Loucy (cell line): Measurements from ENCODE around the gene RBM33.

ENCODE experiments used
- H2AFZ ChIP-seq: fragments of 200-600 bp; sonication (generic); 2 replicates; pipeline ENCODE4 v1.6.0; 2016; ENCODE audit warnings: antibody characterized with exemption, mild to moderate bottlenecking, low read length, moderate library complexity
- H3F3A ChIP-seq: fragments of 200-600 bp; 2 replicates; pipeline ENCODE4 v1.6.0; 2016; ENCODE audit warnings: antibody characterized with exemption, low read depth, mild to moderate bottlenecking
- H3K27me3 ChIP-seq: fragments of 200-600 bp; sonication (generic); 2 replicates; pipeline ENCODE4 v1.6.1; 2014; ENCODE audit warnings: low read length, mild to moderate bottlenecking; ENCODE audit not compliant: insufficient read depth, poor library complexity, severe bottlenecking
- H3K36me3 ChIP-seq: fragments of 200-600 bp; sonication (generic); 2 replicates; pipeline ENCODE4 v1.6.1; 2016; ENCODE audit warnings: low read length; ENCODE audit not compliant: insufficient read depth
- H3K4me1 ChIP-seq: fragments of 200-600 bp; sonication (generic); 2 replicates; pipeline ENCODE4 v1.5.1; 2014; ENCODE audit warnings: low read length, mild to moderate bottlenecking; ENCODE audit not compliant: insufficient read depth, poor library complexity, severe bottlenecking
- H3K4me2 ChIP-seq: fragments of 200-600 bp; sonication (generic); 2 replicates; pipeline ENCODE4 v1.6.0; 2014; ENCODE audit warnings: antibody characterized with exemption, low read length, low read depth, mild to moderate bottlenecking; ENCODE audit not compliant: poor library complexity, severe bottlenecking
- H3K4me3 ChIP-seq: fragments of 200-600 bp; sonication (generic); 2 replicates; pipeline ENCODE4 v1.5.1; 2014; ENCODE audit warnings: low read length, mild to moderate bottlenecking, mixed read lengths; ENCODE audit not compliant: poor library complexity, severe bottlenecking
- H3K79me2 ChIP-seq: fragments of 200-600 bp; sonication (generic); 2 replicates; pipeline ENCODE4 v1.6.1; 2014; ENCODE audit warnings: low read length; ENCODE audit not compliant: insufficient read depth
- H3K9ac ChIP-seq: fragments of 200-600 bp; sonication (generic); 2 replicates; pipeline ENCODE4 v1.6.0; 2014; ENCODE audit warnings: mild to moderate bottlenecking, low read depth, low read length, moderate library complexity; ENCODE audit not compliant: poor library complexity, severe bottlenecking
- H3K9me2 ChIP-seq: fragments of 200-600 bp; sonication (generic); replicated peaks from 2 replicates; pipeline ENCODE4 v1.6.1; 2016; ENCODE audit warnings: low read depth, low read length, mixed read lengths
- H3K9me3 ChIP-seq: fragments of 200-600 bp; sonication (generic); 2 replicates; pipeline ENCODE4 v1.6.1; 2014; ENCODE audit warnings: mild to moderate bottlenecking, antibody characterized with exemption, low read length, low read depth; ENCODE audit not compliant: insufficient read depth
- H4K20me1 ChIP-seq: fragments of 200-600 bp; sonication (generic); 2 replicates; pipeline ENCODE4 v1.6.0; 2014; ENCODE audit warnings: antibody characterized with exemption, low read length, mild to moderate bottlenecking; ENCODE audit not compliant: insufficient read depth, poor library complexity, severe bottlenecking
- CTCF ChIP-seq: fragments of 200-600 bp; sonication (generic); conservative IDR thresholded peaks from 2 replicates; pipeline ENCODE4 v1.5.1; 2014; ENCODE audit warnings: mild to moderate bottlenecking, antibody characterized with exemption, low read length
- EZH2phosphoT487 ChIP-seq: fragments of 200-600 bp; IDR thresholded peaks from 2 replicates; pipeline ENCODE4 v1.6.1; 2018; ENCODE audit warnings: antibody characterized with exemption, mild to moderate bottlenecking, moderate library complexity, borderline replicate concordance

RBM33 gene

GRCh38 chr7:155782466-155782865, 138.0 kb downstream of the RBM33 start:
- Histone ChIP-seq H3F3A (no peaks in the 10 kb centered on the region), H3K4me3 (no peak overlapping the region), H3K27me3 (no peaks in the 10 kb centered on the region), H2AFZ (no peak overlapping the region), H3K79me2 (no peaks in the 10 kb centered on the region), H3K9ac (no peak overlapping the region), H3K36me3 (peaks cover 65% of the 10 kb centered on the region; the same call in 1 of the 2 replicates), H3K9me3 (no peaks in the 10 kb centered on the region), H3K4me1 (no peaks in the 10 kb centered on the region), H3K4me2 (no peak overlapping the region), H4K20me1 (no peaks in the 10 kb centered on the region), H3K9me2 (no peaks in the 10 kb centered on the region)
- TF ChIP-seq CTCF (no peak), EZH2phosphoT487 (no peak)

- Histone ChIP-seq H3K4me1 (no peaks in the 10 kb centered on the region), H3K4me3 (no peak overlapping the region), H3K79me2 (no peaks in the 10 kb centered on the region), H3K27me3 (no peaks in the 10 kb centered on the region), H4K20me1 (no peaks in the 10 kb centered on the region), H3K9ac (no peak overlapping the region), H2AFZ (no peak overlapping the region), H3K9me3 (no peaks in the 10 kb centered on the region), H3K9me2 (no peaks in the 10 kb centered on the region), H3K4me2 (no peak overlapping the region), H3K36me3 (peaks cover 38% of the 10 kb centered on the region; the same call in 1 of the 2 replicates), H3F3A (no peaks in the 10 kb centered on the region)
- TF ChIP-seq CTCF, result no peak
- no peak for TF ChIP-seq EZH2phosphoT487
These were observed 141.1 kb downstream of the RBM33 start for GRCh38 chr7:155785536-155785935.

- H3K4me3 ChIP-seq, result no peak overlapping the region
- no peaks in the 10 kb centered on the region for H4K20me1 ChIP-seq
- no peaks in the 10 kb centered on the region for H3K4me1 ChIP-seq
- H3F3A ChIP-seq, result no peaks in the 10 kb centered on the region
- H2AFZ ChIP-seq, result no peak overlapping the region
- H3K9me3 ChIP-seq, result no peaks in the 10 kb centered on the region
- H3K79me2 ChIP-seq, result no peaks in the 10 kb centered on the region
- no peaks in the 10 kb centered on the region for H3K9me2 ChIP-seq
- H3K27me3 ChIP-seq, result no peaks in the 10 kb centered on the region
- TF ChIP-seq CTCF, result no peak
- TF ChIP-seq EZH2phosphoT487, result no peak
- peaks cover 28% of the 10 kb centered on the region; the same call in 1 of the 2 replicates for H3K36me3 ChIP-seq
- H3K9ac ChIP-seq, result no peak overlapping the region
- no peak overlapping the region for H3K4me2 ChIP-seq
These were observed 142.0 kb downstream of the RBM33 start for GRCh38 chr7:155786491-155786890.
